NCI-H1417 (cell line): ENCODE data around the gene SCRN2.
A peak's percentile ranks its signal among the peaks of the same experiment; 100 is the strongest.

Source experiments
- DNase-seq, 3 experiments: peaks; one replicate each; lab custom pipeline; 2025; lab: John Stamatoyannopoulos, UW

Gene SCRN2

GRCh38 chr17:47840742-47841487 is at the start of gene SCRN2:
Gene SCRN2 (minus strand): TSS chr17:47841273. CDS start chr17:47840843, 430 bp downstream.
- peak; percentile 84 to 93 (median 89) for DNase-seq

- DNase-seq, result peak; percentile 67 to 91 (median 84)
Measured at GRCh38 chr17:47889734-47890529, 48.9 kb upstream of the SCRN2 start.

- DNase-seq, result no peak
Measured at GRCh38 chr17:47888293-47888692, 47.2 kb upstream of the SCRN2 start.

GRCh38 chr17:47884905-47885730 is 44.0 kb upstream of the SCRN2 start:
- DNase-seq, result no peak

- DNase-seq, result no peak
Measured at GRCh38 chr17:47884427-47884740, 43.3 kb upstream of the SCRN2 start.

GRCh38 chr17:47883589-47884426 is 42.7 kb upstream of the SCRN2 start:
- DNase-seq, result no peak

- DNase-seq, result no peak
Measured at GRCh38 chr17:47882695-47883588, 41.9 kb upstream of the SCRN2 start.

- no peak for DNase-seq
Measured at GRCh38 chr17:47882247-47882646, 41.2 kb upstream of the SCRN2 start.

GRCh38 chr17:47879776-47880454 is 38.8 kb upstream of the SCRN2 start:
- peak in 1 of 3 experiments; percentile 13 for DNase-seq

GRCh38 chr17:47879028-47879585 is 38.0 kb upstream of the SCRN2 start:
- no peak for DNase-seq

GRCh38 chr17:47878203-47879027 is 37.3 kb upstream of the SCRN2 start:
- DNase-seq, result no peak

GRCh38 chr17:47877368-47878034 is 36.4 kb upstream of the SCRN2 start:
- DNase-seq, result peak in 1 of 3 experiments; percentile 55

GRCh38 chr17:47875011-47875985 is 34.2 kb upstream of the SCRN2 start:
- DNase-seq, result no peak

- no peak for DNase-seq
Measured at GRCh38 chr17:47873200-47874090, 32.4 kb upstream of the SCRN2 start.

GRCh38 chr17:47872651-47873161 is 31.6 kb upstream of the SCRN2 start:
- no peak for DNase-seq
